A549 treated with CORT108297 at 1 μM for 4 hours (cell line): ENCODE data around the gene DCP1A. TPM values are rescaled to one million over a fixed set of nuclear protein-coding genes. Genes with fewer than 3 reads are reported as not detected.

ENCODE experiments used
- total RNA-seq: library from RNA; stranded (reverse); fragments of 200-300 nt; extraction: Qiagen RNA extraction; gene quantifications from 5 replicates; pipeline ENCODE4 v1.2.3, GENCODE V29; 2022

The DCP1A gene
- 6.3 to 7.9 TPM (median 6.8 TPM) in 5 replicates for total RNA-seq

GRCh38 chr3:53347261-53348064 is at the start of gene DCP1A:
Gene DCP1A, minus strand, starts transcription at chr3:53347543. Its CDS starts 26 bp downstream, at chr3:53347517.

GRCh38 chr3:53255775-53256703 is 91.3 kb downstream of the DCP1A start, which contains the start of gene TKT:
Gene TKT, minus strand, starts transcription at chr3:53256022. Its CDS starts 80 bp downstream, at chr3:53255942.

Other genes with a start within 250 kb of the DCP1A start
- gene RFT1, start 217.1 kb downstream of the DCP1A start, total RNA-seq, result 20.8 to 29.8 TPM (median 28.0 TPM) in 5 replicates
- gene PRKCD, start 186.3 kb downstream of the DCP1A start, total RNA-seq, result 20.9 to 28.6 TPM (median 27.2 TPM) in 5 replicates
- 1,659 to 2,212 TPM (median 2,154 TPM) in 5 replicates for gene TKT, start 91.5 kb downstream of the DCP1A start, total RNA-seq
- 0.61 to 1.2 TPM (median 0.83 TPM) in 5 replicates for gene CACNA1D, start 147.1 kb upstream of the DCP1A start, total RNA-seq